Epithelial cell of proximal tubule (primary cell): ENCODE data around the gene RHBDL1. TPM values are rescaled to one million over a fixed set of nuclear protein-coding genes. Genes with fewer than 3 reads are reported as not detected.

Experiments
- DNase-seq: peaks from one replicate; pipeline ENCODE4 v3.0.0-alpha.2; 2011; ENCODE audit warnings: low read depth
- H3K4me3 ChIP-seq: 2 replicates; pipeline ENCODE4 v1.5.1; 2011; ENCODE audit warnings: low read depth, mild to moderate bottlenecking, low read length
- CTCF ChIP-seq: conservative IDR thresholded peaks from 2 replicates; pipeline ENCODE4 v1.5.1; 2012; ENCODE audit warnings: low read depth, mild to moderate bottlenecking, low read length
- total RNA-seq: library from RNA; depleted of rRNA; stranded (reverse); fragments of >200 nt; gene quantifications from 2 replicates; pipeline ENCODE4 v1.2.3, GENCODE V29; 2015

The RHBDL1 gene
- total RNA-seq, 1 donor from 2014 or later, result 1.2 TPM

- H3K4me3 ChIP-seq, result peak overlapping the region; percentile 70
- no peak for DNase-seq
- TF ChIP-seq CTCF, result no peak
Measured at GRCh38 chr16:649631-650030, 25.8 kb upstream of the RHBDL1 start.

- TF ChIP-seq CTCF, result no peak
- no peak for DNase-seq
- no peak overlapping the region for H3K4me3 ChIP-seq
Measured at GRCh38 chr16:651844-652243, 23.6 kb upstream of the RHBDL1 start.

GRCh38 chr16:652454-653305 is 22.8 kb upstream of the RHBDL1 start:
- no peak for TF ChIP-seq CTCF
- DNase-seq, result no peak

GRCh38 chr16:654034-654433 is 21.4 kb upstream of the RHBDL1 start:
- no peak for TF ChIP-seq CTCF

More at GRCh38 chr16:652454-653305, 22.8 kb upstream of the RHBDL1 start:
- H3K4me3 ChIP-seq, result no peak overlapping the region

GRCh38 chr16:657487-657886 is 18.0 kb upstream of the RHBDL1 start:
- no peak for DNase-seq
- no peak overlapping the region for H3K4me3 ChIP-seq
- TF ChIP-seq CTCF, result no peak

More at GRCh38 chr16:654034-654433, 21.4 kb upstream of the RHBDL1 start:
- H3K4me3 ChIP-seq, result no peak overlapping the region
- DNase-seq, result no peak

- DNase-seq, result no peak
- TF ChIP-seq CTCF, result peak; percentile 20
- no peak overlapping the region for H3K4me3 ChIP-seq
Measured at GRCh38 chr16:658679-659571, 16.5 kb upstream of the RHBDL1 start.
